HG02884 (cell line): ENCODE data around the gene ZNF888.
"Not testable (repeated sequence)": the region's sequence is repeated elsewhere in the genome, so short reads cannot be mapped to it uniquely, and the experiment has no call there.

Experiments
- ATAC-seq: cut with Tn5 transposase; IDR thresholded peaks from one replicate; pipeline ENCODE4 v1.9.1; 2021; ENCODE audit warnings: mild to moderate bottlenecking, moderate library complexity; ENCODE audit not compliant: unreplicated experiment

The ZNF888 gene

GRCh38 chr19:52922841-52923777, at the start of gene ZNF888:
Gene ZNF888, minus strand, starts transcription at chr19:52923428. Its CDS starts 5,555 bp downstream, at chr19:52917873.
- ATAC-seq = peak; percentile 79

DNA sequence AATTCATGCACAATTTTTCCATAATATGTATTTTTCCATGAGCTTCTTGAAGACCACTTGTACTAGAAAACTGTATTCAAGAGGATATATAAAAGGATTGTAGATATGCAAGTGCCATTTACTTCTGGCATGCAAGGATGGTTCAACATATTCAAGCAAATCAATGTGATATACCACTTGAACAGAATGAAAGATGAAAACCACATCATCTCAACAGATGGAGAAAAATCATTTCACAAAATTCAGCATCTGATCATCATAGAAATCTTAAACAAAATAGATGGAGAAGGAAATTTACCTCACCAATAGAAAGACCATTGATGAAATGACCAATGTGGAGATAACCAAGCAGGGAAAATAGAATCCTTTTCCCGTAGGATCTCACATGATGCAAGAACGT, 44.5 kb upstream of the ZNF888 start:
- no peak for ATAC-seq

GRCh38 chr19:52963247-52963618, 40.0 kb upstream of the ZNF888 start:
- peak; percentile 4 for ATAC-seq

DNA sequence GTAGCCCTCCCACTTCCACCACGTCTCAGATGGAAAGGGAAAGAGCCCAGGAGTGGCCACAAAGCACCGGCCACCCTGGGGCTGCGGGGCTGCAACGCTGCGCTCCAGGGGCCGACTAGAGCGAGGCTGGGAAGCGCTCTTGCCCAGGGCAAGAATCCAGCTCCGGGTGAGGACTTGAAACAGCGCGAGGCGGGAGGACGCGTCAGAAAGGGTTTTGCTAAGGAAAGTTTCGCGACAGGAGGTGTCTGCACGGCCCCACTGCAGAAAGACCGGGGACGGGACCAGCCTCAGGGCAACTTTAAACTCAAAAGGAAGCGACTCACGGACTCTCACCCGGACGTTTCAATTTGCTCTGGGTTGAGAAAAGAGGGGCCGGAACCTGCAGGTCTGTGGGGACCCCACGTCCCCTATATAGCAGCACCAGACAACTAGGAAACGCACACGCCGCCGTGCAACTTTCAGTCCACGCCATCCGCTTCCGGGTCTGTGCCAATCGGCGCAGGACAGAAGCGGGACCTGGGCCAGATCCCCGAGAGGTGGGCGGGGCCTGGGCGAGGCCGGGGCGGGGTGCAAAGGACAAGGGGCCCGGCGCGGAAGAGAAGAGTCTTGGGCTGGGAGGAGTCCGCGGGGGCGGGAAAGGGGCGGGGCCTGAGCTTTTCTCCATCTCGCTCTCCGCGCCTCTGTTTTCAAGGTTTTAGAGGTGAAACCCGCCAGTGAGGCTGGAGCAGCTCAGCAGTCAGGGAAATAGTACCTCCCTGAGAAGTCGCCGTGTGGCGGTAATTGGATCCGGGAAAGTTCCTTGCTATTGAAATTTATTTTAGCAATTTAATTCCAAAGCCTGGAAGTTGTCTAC, 39.4 kb upstream of the ZNF888 start, which contains the start of gene ZNF816:
TSS of gene ZNF816 (minus strand) at position 488 of the 853 bp plus-strand sequence. CDS start 6,792 bp downstream, outside the sequence.
- peak; percentile 96 for ATAC-seq

GRCh38 chr19:52961981-52962380, 38.8 kb upstream of the ZNF888 start:
- ATAC-seq = no peak

DNA sequence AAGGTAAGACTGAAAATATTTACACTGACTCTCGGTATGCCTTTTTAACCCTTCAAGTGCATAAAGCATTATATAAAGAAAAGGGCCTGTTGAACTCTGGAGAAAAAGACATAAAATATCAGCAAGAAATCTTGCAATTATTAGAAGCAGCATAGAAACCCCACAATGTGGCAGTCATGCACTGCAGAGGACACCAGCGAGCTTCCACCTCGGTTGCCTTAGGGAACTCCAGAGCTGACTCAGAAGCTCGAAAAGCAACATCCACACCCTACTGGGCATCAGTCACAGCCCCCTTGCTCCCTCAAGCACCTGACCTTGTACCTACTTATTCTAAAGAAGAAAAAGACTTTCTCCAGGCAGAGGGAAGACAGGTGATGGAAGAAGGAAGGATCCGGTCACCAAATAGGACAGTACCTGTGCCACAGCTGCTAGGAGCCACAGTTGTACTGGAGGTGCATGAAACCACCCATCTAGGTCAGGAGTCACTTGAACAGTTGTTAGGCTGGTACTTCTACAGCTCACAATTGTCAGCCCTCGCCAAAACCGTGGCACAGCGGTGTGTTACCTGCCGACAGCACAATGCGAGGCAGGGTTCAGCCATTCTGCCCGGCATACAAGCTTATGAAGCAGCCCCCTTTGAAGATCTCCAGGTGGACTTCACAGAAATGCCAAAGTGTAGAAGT, 36.5 kb upstream of the ZNF888 start:
- no peak for ATAC-seq

GRCh38 chr19:52957591-52957990, 34.4 kb upstream of the ZNF888 start:
- ATAC-seq = no peak

DNA sequence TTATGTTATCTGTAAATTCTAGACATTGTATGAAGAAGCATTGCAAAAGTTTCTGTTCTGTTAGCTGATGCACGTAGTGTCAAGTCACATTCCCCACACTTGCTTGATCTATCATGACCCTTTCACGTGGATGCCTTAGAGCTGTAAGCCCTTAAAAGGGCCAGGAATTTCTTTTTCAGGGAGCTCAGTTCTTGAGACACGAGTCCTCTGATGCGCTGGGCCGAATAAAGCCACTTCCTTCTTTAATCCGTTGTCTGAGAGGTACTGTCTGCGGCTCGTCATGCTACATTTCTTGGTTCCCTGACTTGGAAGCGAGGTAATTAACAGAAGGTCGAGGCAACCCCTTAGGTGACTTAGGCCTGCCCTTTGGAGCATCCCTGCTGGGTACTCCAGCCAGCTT, 33.7 kb upstream of the ZNF888 start:
- ATAC-seq = no peak

DNA sequence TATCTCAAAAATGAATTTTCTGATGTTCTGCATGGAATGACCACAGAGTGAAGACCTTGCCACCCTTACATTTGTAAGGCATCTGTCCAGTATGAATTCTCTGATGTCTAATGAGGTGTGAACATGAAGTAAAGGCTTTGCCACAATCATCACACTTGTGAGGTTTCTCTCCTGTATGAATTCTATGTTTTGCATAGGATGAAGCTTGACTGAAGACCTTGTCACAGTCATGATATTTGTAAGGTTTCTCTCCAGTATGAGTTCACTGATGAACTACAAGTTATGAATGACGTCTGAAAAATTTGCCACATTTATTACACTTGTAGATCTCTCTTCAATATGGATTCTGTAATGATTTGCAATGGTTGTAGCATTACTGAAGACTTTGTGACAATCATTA, 26.2 kb upstream of the ZNF888 start:
- no peak for ATAC-seq

DNA sequence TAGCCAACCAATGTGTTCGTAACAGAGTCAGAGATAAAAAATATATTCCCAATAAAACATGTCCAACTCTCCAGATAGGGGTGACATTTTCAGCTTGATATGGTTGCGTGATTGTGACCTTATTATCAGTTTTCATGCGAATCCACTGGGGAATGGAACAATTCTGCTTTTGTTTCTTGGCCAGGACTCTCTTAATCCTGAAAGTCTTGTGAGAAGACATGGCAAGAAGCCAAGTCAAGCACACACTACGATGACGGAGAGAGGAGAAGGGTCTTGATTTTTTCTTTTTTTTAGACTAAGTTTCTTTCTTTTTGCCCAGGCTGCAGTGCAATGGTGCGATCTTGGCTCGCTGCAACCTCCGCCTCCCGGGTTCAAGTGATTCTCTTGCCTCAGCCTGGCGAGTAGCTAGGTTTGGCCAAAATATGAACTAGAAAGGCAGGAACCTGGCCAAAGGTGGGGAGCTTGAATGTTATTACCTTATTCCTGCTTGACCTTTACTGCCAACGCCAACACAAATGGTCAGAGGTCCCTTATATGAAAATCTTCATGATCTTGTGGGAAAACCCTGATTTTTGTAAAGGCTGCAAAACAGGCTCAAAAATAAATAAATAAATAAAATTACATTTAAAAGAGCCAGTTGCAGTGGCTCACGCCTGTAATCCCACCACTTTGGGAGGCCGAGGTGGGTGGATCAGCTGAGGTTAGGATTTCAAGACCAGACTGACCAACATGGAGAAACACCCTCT, 25.0 kb upstream of the ZNF888 start:
- ATAC-seq = no peak

DNA sequence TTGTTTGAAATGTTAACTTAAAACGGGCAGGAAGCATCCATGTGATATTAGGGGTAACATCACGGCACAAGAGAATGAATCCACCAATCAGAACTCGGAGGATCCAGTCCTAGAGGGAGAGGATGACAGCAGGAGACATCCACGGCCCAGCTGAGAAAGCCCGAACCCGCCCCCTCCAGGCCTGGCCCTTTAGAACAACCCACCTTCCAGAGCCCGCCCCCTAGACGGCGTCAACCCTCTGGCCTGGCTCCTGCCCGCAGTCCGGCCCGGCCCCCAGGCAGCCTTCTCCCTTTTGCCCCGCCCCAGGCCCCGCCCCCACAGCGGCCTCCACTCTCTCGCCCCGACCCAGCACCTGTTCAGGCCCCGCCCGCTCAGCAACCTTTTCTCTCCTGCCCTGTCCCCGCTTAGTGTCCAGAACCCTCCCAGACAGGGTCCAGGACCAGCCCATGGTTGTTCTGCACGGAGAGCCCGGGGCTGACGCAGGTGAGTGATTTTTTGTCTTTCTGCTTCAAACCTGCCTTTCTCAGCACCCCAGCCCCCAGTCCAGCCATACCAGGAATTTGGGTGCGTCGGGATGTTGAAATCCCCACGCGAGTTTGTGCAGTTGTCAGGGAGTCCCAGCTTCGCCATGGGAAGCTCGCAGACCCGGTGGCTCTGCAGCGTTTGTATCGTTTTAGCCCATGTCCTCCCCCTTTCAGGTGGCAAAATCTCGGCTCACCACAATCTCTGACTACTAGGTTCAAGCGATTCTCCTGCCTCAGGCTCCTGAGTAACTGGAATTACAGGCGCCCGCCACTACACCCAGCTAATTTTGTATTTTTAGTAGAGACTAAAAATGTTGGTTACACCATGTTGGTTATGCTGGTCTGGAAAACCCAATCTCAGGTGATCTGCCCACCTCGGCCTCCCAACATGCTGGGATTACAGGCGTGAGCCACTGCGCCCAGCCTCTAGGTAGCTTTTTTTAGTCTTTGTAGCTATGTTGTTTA, 23.4 kb upstream of the ZNF888 start:
- ATAC-seq = no peak

DNA sequence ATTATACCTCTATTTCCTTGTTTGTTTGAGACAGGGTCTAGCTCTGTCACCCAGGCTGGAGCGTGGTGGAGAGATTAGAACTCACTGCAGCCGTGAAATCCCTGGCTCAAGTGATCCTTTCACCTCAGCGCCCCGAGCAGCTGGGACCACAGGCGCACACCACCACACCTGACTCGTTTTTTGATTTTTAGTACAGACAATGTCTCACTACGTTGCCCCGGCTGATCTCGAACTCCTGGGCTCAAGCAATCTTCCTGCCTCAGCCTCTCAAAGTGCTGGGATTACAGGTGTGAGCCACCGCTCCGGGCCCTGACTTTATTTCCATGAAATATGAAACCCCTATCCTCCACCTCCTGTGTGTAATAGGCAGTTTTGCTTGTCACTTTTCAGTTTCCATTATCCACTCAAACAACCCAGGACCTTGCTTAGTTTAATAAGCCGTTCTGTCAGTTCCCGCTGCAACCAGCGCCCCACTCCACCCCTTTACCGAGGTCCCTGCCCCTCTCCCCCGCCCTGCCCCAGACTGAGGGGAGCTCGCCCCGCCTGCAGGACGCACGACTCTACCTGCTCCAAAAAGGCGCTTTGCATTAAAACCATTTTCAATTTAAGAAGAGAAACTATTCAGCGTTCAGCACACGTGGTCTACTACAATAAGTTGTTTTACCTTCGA, 22.6 kb upstream of the ZNF888 start:
- no peak for ATAC-seq

DNA sequence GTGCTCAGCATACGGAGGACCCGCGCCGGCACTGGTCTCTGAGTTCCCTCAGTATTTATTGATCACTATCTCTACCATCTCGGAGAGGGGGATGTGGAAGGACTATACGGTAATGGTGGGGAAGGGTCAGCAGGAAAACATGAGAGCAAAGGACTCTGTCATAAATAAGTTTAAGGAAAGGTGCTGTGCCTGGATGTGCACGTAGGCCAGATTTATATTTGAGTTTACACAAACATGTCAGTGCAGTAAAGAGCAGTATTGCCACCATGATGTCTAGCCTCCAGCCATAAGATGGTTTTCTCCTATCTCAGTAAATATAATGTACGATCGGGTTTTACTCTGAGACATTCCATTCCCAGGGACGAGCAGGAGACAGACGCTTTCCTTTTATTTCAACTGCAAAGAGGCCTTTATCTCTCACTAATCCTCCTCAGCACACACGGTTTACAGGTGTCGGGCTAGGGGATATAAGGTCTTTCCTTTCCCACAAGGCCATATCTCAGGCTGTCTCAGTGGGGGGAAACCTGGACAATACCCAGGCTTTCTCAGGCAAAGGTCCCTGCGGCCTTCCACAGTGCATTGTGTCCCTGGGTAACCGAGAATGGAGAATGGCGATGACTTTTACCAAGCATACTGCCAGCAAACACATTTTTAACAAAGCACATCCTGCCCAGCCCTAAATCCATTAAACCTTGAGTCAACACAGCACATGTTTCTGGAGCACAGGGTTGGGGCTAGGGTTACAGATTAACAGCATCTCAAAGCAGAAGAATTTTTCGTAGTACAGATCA, 21.7 kb upstream of the ZNF888 start:
- ATAC-seq = not testable (repeated sequence)

DNA sequence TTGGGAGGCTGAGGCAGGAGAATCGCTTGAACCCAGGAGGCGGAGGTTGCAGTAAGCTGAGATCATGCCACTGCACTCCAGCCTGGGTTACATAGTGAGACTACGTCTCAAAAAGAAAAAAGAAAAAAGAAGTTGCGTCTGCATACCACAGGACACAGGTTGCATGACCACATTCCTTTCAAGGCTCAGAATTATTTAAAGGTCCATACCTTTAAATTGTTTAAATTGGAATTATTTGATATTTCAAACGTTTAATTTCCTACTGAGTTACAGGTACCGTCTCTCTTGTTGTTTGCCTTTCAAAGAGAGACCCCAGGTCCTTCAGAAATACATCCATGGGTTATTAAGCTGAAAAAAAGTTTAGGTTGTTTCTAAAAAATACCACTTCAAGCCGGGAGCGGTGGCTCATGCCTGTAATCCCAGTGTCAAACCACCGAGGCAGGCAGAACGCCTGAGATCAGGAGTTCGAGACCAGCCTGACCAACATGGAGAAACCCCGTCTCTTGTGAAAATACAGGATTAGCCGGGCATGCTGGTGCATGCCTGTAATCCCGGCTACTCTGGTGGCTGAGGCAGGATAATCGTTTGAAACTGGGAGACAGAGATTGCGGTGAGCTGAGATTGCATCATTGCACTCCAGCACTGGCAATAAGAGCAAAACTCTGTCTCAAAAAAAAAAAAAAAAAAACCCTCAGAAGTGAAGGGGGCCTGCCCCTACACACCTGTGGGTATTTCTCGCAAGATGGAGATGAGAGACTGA, 20.8 kb upstream of the ZNF888 start:
- ATAC-seq = no peak

DNA sequence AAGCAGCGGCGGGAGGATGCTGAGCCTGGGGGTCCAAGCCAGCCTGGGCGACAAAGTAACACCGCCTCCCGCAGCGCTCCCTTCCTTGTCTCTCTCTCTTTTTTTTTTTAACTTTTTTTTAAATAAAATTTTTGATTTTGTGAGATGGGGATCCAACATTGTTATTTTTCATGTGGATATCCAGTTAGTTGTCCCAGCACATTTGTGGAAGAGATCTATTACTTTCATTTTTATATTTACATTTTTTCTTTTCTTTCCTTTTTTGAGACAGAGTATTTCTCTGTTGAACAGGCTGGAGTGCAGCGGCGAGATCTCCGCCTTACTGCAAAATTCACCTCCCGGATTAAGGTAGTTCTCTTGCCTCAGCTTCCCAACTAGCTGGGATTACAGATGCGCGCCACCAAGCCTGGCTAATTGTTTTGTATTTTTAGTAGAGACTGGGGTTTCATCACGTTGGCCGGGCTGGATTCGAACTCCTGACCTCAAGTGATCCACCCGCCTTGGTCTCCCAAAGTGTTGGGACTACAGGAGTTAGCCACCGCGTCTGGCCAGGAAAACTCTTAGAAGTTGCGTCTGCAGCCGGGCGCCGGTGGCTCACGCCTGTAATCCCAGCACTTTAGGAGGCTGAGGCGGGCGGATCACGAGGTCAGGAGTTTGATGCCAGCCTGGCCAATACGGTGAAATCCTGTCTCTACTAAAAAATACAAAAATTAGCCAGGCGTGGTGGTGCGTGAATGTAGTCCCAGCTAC, 20.1 kb upstream of the ZNF888 start:
- no peak for ATAC-seq

- ATAC-seq = peak; percentile 89
Measured at GRCh38 chr19:52942386-52943133, 19.3 kb upstream of the ZNF888 start.
